Measurements from ENCODE around the gene GDF15. TPM values are rescaled to one million over a fixed set of nuclear protein-coding genes. Genes with fewer than 3 reads are reported as not detected.

The GDF15 gene
- total and polyA plus RNA-seq, 8 donors, result 28.1 to 277 (median 43.5) TPM

DNA sequence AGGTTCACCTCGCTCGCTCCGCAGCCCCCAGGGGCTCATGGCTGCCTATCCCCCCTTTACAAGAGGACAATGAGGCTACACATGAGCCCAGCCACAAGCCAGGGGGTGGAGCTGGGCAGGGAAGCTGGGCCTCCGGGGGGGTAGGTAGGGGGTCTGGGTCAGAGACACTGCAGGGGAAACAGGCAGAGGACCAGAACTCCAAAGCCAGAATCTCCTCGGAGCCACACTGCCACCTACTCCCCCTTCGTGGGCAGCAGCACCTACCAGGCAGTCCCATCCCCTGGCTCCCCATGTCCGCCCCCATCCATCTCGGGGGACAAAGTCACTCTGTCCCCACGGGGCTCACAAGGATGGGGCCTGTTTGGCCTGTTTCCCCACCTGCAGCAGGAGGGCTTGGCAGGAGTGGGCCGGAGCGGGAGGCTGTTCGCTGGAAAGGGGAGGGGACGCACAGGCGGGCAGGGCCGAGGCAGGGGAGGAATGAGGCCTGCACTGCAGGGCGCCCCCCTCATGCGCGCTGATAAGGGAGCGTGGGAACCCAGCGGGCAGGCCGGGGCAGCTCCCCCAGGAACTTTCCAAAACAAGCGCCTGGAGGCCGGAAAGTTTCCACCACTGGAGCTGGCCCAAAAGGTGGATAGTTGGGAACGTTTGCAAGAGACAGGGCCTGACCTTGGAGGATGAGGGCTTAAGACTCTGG, 52.5 kb downstream of the GDF15 start:
- Histone ChIP-seq H3K4me3 (peak overlapping the region; percentile 20 to 57 (median 38)), H3K4me1 (peaks cover 0 to 11% (median 0%) of the 10 kb centered on the region in 3 donors), H3K9me3 (no peaks in the 10 kb centered on the region), H3K27me3 (no peaks in the 10 kb centered on the region), H3K36me3 (no peaks in the 10 kb centered on the region), H3K27ac (peak overlapping the region; percentile 70 to 83 (median 78))
- WGBS, 2 donors, result 8 to 9% methylated on average over 20 to 24 of the region's 24 CpGs
- DNase-seq (peak in 5 of 6 donors; percentile 53 to 89 (median 69)), ATAC-seq (peak; percentile 22 to 46 (median 37)), FAIRE-seq (no peak)
- intact Hi-C loops (cut with DNase I), result no loop called here
- TF ChIP-seq, protein P1, sequence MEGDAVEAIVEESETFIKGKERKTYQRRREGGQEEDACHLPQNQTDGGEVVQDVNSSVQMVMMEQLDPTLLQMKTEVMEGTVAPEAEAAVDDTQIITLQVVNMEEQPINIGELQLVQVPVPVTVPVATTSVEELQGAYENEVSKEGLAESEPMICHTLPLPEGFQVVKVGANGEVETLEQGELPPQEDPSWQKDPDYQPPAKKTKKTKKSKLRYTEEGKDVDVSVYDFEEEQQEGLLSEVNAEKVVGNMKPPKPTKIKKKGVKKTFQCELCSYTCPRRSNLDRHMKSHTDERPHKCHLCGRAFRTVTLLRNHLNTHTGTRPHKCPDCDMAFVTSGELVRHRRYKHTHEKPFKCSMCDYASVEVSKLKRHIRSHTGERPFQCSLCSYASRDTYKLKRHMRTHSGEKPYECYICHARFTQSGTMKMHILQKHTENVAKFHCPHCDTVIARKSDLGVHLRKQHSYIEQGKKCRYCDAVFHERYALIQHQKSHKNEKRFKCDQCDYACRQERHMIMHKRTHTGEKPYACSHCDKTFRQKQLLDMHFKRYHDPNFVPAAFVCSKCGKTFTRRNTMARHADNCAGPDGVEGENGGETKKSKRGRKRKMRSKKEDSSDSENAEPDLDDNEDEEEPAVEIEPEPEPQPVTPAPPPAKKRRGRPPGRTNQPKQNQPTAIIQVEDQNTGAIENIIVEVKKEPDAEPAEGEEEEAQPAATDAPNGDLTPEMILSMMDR (IDR thresholded peaks at IDR 0.05), result no peak

Small RNAs within 50 kb of the gene (microRNA-seq; reads per million reads assigned to microRNA genes)
- gene MIR3189, result 0 to 0.59 reads per million in 2 donors

Other genes with a start within 250 kb of the GDF15 start
- gene PIK3R2, start 233.0 kb upstream of the GDF15 start, total RNA-seq, result 10 to 100 TPM; 11.6 to 21.2 (median 12.2) TPM
- 1 to 10 TPM; 4.3 to 6.5 TPM for gene PIK3R2, start 233.0 kb upstream of the GDF15 start, polyA plus RNA-seq
- 100 to 1,000 TPM in 1 of 6 donors, 10 to 100 TPM in 5; 12.2 to 108 (median 23.2) TPM for gene IFI30, start 212.3 kb upstream of the GDF15 start, total RNA-seq
- gene IFI30, start 212.3 kb upstream of the GDF15 start, polyA plus RNA-seq, result 10 to 100 TPM; 21.4 to 22.2 TPM
- 1 to 10 TPM; 2.8 to 6.2 (median 4.0) TPM for gene MPV17L2, start 192.9 kb upstream of the GDF15 start, total RNA-seq
- 10 to 100 TPM in 1 of 2 donors, 1 to 10 TPM in 1; 9.9 to 10.4 TPM for gene MPV17L2, start 192.9 kb upstream of the GDF15 start, polyA plus RNA-seq
- 1 to 10 TPM in 5 of 6 donors, under 1 TPM in 1; 0.79 to 2.6 (median 1.6) TPM for gene RAB3A, start 182.1 kb upstream of the GDF15 start, total RNA-seq
- gene RAB3A, start 182.1 kb upstream of the GDF15 start, polyA plus RNA-seq, result 1 to 10 TPM; 2.3 to 4.4 TPM
- gene PDE4C, start 159.7 kb upstream of the GDF15 start, total RNA-seq, result under 1 TPM in 5 of 6 donors, not detected in 1; 0.12 to 0.59 (median 0.37) TPM
- 1 to 10 TPM in 1 of 2 donors, under 1 TPM in 1; 0.16 to 1.3 TPM for gene PDE4C, start 159.7 kb upstream of the GDF15 start, polyA plus RNA-seq
- 1 to 10 TPM; 1.0 to 5.6 (median 1.6) TPM for gene IQCN, start 111.7 kb upstream of the GDF15 start, total RNA-seq
- gene IQCN, start 111.7 kb upstream of the GDF15 start, polyA plus RNA-seq, result 10 to 100 TPM; 14.7 to 25.3 TPM
- 100 to 1,000 TPM in 5 of 6 donors, 10 to 100 TPM in 1; 86.8 to 181 (median 137) TPM for gene JUND, start 104.5 kb upstream of the GDF15 start, total RNA-seq
- 100 to 1,000 TPM; 111 to 128 TPM for gene JUND, start 104.5 kb upstream of the GDF15 start, polyA plus RNA-seq
- 10 to 100 TPM; 16.5 to 39.0 (median 33.4) TPM for gene LSM4, start 63.1 kb upstream of the GDF15 start, total RNA-seq
- 10 to 100 TPM; 65.9 to 67.9 TPM for gene LSM4, start 63.1 kb upstream of the GDF15 start, polyA plus RNA-seq
- 10 to 100 TPM; 32.9 to 44.4 (median 37.1) TPM for gene PGPEP1, start 45.6 kb upstream of the GDF15 start, total RNA-seq
- gene PGPEP1, start 45.6 kb upstream of the GDF15 start, polyA plus RNA-seq, result 10 to 100 TPM; 10.4 to 20.7 TPM
- 1 to 10 TPM in 3 of 6 donors, under 1 TPM in 3; 0.14 to 6.1 (median 1.2) TPM for gene LRRC25, start 11.5 kb downstream of the GDF15 start, total RNA-seq
- gene LRRC25, start 11.5 kb downstream of the GDF15 start, polyA plus RNA-seq, result 1 to 10 TPM in 1 of 2 donors, under 1 TPM in 1; 0.85 to 1.0 TPM
- 10 to 100 TPM; 20.5 to 33.8 (median 23.7) TPM for gene SSBP4, start 33.2 kb downstream of the GDF15 start, total RNA-seq
- gene SSBP4, start 33.2 kb downstream of the GDF15 start, polyA plus RNA-seq, result 100 to 1,000 TPM in 1 of 2 donors, 10 to 100 TPM in 1; 77.5 to 116 TPM
- gene ISYNA1, start 52.0 kb downstream of the GDF15 start, total RNA-seq, result 10 to 100 TPM; 26.1 to 58.4 (median 44.7) TPM
- 100 to 1,000 TPM; 187 to 309 TPM for gene ISYNA1, start 52.0 kb downstream of the GDF15 start, polyA plus RNA-seq
- 10 to 100 TPM in 1 of 6 donors, 1 to 10 TPM in 5; 5.8 to 10.5 (median 9.3) TPM for gene ELL, start 135.9 kb downstream of the GDF15 start, total RNA-seq
- 10 to 100 TPM; 10.3 to 13.4 TPM for gene ELL, start 135.9 kb downstream of the GDF15 start, polyA plus RNA-seq
- gene FKBP8, start 157.4 kb downstream of the GDF15 start, total RNA-seq, result 100 to 1,000 TPM in 2 of 6 donors, 10 to 100 TPM in 4; 73.8 to 104 (median 87.9) TPM
- gene FKBP8, start 157.4 kb downstream of the GDF15 start, polyA plus RNA-seq, result 100 to 1,000 TPM; 198 to 218 TPM
- 10 to 100 TPM; 33.4 to 46.2 (median 41.9) TPM for gene KXD1, start 171.7 kb downstream of the GDF15 start, total RNA-seq
- gene KXD1, start 171.7 kb downstream of the GDF15 start, polyA plus RNA-seq, result 10 to 100 TPM; 48.7 to 66.9 TPM
- 100 to 1,000 TPM; 522 to 838 (median 679) TPM for gene UBA52, start 185.7 kb downstream of the GDF15 start, total RNA-seq
- 100 to 1,000 TPM; 402 to 680 TPM for gene UBA52, start 185.7 kb downstream of the GDF15 start, polyA plus RNA-seq
- 10 to 100 TPM; 30.0 to 46.2 (median 36.1) TPM for gene REX1BD, start 202.6 kb downstream of the GDF15 start, total RNA-seq
- gene REX1BD, start 202.6 kb downstream of the GDF15 start, polyA plus RNA-seq, result 100 to 1,000 TPM; 122 to 158 TPM
- 1 to 10 TPM in 5 of 6 donors, under 1 TPM in 1; 0.87 to 9.1 (median 4.1) TPM for gene CRLF1, start 220.6 kb downstream of the GDF15 start, total RNA-seq
- 10 to 100 TPM in 1 of 2 donors, 1 to 10 TPM in 1; 9.6 to 20.3 TPM for gene CRLF1, start 220.6 kb downstream of the GDF15 start, polyA plus RNA-seq
- 1 to 10 TPM in 2 of 6 donors, under 1 TPM in 4; 0.56 to 4.4 (median 0.94) TPM for gene TMEM59L, start 226.7 kb downstream of the GDF15 start, total RNA-seq
- gene TMEM59L, start 226.7 kb downstream of the GDF15 start, polyA plus RNA-seq, result 1 to 10 TPM; 5.2 to 8.9 TPM